NK-92 (cell line): ENCODE measurements around the gene ACVRL1.

Experiments
- DNase-seq: peaks from one replicate; lab custom pipeline; 2025; ENCODE audit not compliant: unreplicated experiment; lab: John Stamatoyannopoulos, UW

ACVRL1 gene

DNA sequence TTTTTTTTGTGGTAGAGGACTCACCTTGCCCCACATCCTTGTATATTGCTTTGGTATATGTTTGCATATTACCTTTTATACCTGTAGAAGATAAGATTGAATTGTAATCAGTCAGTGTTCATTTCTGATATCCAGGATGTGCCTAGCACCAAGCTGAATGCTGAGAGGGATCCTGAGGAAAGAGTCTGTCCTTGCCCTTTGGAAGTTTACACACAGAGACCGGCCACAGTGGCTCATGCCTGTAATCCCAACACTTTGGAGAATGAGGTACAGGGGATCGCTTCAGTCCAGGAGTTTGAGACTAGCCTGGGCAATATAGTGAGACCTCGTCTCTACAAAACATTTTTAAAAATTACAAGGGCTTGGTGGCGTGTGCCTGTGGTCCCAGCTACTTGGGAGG, 52.6 kb downstream of the ACVRL1 start:
- DNase-seq = no peak

DNA sequence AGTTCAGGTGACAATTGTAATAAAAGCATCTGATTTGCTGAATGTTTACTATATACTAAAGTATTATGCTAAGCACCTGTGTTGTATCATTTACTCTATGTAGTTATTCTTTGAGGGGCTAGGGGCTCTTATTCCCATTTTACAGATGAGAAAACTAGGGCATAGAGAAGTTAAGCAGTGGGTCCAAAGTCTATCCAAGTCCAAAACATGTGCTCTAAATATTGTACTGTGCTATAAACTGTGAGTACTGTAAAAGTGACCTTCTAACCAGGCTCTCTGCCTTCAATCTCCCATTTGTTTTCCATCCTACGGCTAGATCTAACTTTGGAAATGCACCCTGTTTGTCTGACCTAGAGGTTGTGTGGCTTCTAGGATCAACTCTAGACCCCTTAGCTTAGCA, 53.2 kb downstream of the ACVRL1 start:
- DNase-seq = no peak

DNA sequence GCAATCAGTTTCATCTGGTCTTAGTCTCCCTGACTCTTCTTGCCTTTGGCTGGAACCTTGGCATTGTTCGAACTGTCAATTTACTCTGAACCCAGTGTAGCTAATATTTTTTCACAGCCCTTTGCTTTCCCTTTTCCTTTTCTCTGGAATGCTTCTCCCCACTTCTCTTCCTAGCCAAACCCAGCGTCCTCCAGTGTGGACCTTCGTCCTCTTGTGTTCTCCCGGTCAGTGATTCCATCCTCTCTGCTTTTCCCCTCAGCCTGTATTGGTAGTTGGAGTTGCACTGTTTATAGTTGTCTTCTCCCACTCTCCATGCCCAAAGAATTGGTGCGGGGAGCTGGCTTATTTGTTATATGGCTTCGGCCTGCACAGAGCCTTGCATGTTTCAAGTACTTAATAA, 53.6 kb downstream of the ACVRL1 start:
- DNase-seq = no peak

DNA sequence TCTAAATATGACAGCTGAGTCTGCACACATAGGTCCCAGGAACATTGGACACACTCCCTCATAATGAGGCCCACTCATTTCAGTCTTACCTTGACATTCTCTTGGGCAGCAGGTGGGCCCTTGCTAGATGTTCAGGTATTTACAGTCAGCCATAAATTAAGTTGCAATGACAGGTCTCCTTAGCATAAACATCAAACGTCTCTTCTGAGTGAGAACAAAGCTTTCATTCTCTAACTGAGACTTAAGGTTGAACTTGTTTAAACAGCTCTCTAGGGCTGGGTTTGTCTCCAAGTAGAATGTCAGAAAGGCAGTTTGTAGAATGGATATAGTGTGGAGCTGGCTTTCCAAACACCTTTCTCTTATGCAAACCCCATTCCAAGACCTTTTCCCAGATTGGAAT, 54.5 kb downstream of the ACVRL1 start:
- no peak for DNase-seq

DNA sequence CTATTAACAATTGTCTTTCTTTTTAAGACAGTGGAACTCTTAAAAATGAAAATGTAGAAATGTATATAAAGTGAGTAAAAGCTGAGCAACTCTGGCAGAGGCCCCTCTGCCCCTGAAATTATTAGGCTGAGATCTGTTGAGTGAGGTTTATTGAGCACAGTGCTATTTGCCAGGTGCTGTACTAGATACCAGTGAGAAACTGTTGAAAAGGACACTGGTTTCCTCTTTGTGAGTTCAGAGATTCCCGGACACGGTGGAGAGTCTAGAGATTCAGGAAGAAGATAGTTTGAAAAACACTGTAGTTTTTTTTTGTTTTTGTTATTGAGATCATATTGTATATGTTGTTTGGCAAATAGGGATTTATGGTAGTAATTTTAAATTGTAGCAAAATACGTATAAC, 55.4 kb downstream of the ACVRL1 start:
- no peak for DNase-seq

DNA sequence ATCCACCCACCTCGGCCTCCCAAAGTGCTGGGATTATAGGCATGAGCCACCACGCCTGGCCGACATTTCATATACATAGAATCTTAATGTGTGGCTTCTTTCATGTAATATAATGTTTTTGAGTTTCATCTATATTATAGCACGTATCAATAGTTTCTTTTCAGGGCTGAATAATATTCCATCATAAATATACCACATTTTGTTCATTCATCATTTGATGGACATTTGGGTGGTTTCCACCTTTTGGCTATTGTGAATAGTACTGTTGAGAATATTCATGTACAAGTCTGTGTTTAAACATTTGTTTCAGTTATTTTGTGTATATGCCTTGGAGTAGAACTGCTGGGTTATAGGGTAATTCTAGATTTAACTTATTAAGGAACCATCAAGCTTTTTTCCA, 56.2 kb downstream of the ACVRL1 start:
- DNase-seq = no peak

DNA sequence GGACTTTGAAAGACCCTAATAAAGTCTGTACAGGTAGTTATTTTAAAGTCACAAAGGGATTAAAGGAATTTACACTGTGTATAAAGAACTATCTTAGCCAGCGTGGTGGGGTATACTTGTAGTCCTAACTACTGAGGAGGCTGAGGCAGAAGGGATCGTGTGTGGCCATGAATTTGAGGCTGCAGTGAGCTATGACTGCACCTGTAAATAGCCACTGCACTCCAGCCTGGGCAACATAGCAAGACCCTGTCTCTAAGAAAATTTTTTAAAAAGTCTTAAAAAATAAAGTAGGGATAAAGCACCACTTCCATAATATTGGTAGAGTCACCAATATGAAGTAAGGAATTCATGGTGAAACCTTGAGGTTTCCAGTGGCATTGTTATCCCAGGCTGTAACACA, 62.3 kb downstream of the ACVRL1 start:
- DNase-seq = no peak

DNA sequence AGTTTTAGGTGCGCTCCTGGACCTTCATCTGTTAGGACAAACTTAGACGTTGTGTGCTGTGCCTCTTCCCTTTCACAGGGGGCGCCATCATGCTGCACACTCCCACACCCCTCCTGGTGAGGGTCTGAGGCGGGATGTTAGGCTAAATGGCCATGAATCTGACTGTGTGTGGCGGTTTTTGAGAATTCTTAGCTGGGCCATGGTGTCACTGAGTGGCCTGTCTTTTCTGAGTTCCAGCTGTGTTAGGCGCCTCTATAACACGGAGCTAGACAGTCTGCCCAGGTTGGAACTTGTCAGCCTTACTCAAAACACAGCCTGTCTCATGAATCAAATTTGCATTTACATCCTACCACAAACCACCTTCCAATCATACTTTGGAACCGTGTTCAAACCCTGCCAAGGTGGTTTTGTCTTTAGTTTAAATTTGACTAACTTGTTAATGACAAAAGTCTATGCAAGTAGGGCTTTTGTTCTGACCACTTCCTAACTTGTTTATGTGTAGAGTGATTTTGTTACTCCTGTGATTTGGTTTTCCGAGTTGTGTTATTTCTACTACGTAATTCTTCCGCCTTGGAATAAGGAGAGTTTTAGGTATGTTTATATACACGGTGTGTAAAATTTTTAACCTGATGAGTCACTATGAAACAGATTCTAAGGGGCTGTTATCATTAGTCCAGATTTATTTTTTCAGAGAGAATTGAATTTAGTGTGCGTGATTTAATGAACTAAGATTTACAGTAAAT, 63.8 kb downstream of the ACVRL1 start:
- DNase-seq = no peak

DNA sequence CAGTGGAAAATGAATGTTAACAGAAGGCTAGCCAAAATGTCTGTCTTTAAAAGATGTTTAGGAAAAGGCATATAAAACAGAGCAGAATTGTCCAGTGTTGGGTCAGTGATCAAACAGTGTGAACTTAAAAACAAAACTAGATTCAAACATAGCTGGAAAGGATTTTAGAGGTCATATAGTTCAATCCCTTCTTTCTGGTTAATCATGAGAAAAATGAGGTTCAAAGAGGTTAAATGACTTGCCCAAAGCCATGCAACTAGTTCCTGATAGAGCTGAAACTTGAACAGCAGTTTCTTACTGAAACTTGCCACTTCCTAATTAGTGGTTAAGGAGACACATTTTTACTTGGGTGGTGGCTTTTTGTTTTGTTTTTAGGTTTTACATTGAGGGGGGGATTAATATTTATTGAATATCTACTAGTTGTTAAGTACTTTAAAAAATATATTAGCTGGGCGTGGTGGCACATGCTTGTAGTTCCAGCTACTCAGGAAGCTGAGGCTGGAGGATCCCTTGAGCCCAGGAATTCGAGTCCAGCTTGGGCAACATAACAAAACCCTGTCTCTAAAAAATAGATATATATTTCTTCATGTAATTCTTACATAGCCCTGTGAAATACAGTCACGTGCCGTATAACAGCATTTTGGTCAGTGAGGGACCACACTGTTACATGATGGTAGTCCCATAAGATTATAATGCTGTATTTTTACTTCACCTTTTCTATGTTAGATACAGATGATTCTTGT, 64.5 kb downstream of the ACVRL1 start:
- DNase-seq = no peak

DNA sequence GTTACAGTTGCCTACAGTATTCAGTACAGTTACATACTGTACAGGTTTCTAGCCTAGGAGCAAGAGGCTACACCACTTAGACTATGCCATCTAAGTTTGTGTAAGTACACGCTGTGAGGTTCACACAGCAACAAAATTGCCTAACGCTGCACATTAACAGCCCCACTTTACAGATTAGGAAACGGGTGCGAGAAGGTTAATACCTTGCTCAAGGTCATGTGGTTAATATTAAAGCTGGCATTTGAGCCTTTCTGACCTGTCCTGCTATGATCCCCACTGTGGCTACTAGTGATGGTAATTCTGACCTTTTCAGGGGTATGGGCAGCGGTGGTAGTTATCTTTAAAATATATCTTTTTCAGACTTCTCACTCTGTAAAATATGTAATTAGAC, 65.1 kb downstream of the ACVRL1 start:
- DNase-seq = no peak

DNA sequence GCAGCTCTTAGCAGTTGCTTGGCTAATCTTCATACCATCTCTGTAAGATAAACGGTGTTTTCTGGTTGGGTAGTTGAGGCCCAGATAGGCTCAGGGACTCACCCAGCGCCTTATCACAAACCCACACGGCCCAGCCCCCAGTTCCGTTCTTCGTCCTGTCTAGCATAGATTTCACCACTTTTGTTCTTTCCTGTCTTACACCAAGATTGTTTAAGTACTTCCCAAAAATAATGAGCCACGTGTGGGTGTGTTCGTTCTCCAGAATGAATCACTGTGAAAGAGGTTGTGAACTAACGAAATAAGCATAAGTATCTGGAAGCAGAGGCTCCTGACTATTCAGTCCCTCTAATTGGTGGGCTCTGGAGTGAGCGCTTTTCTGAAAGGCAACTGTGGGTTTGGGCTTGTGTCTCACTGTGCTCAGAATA, 65.6 kb downstream of the ACVRL1 start:
- no peak for DNase-seq
